22Rv1 (cell line): ENCODE data around the gene STS.

Experiments
- CTCF ChIP-seq: fragments of 450-650 bp; IDR thresholded peaks from 2 replicates; pipeline ENCODE4 v1.5.1; 2017; ENCODE audit warnings: mild to moderate bottlenecking
- ZFX ChIP-seq: fragments of 450-650 bp; IDR thresholded peaks from 2 replicates; pipeline ENCODE4 v1.6.1; 2017; ENCODE audit warnings: antibody characterized with exemption, borderline replicate concordance

GRCh38 chrX:7179446-7179845 is 31.9 kb downstream of the STS start:
- TF ChIP-seq CTCF: no peak
- TF ChIP-seq ZFX: no peak
